OCI-LY1 (cell line): ENCODE measurements around the gene ATP8B1.

ENCODE experiments used
- CTCF ChIP-seq: fragments of 200-600 bp; sonication (generic), shearing (Covaris generic); IDR thresholded peaks from 2 replicates; pipeline ENCODE4 v1.5.1; 2017; ENCODE audit warnings: mild to moderate bottlenecking, antibody characterized with exemption, low read length, moderate library complexity, mixed read lengths
- EZH2 ChIP-seq: fragments of 200-600 bp; sonication (generic), shearing (Covaris generic); IDR thresholded peaks from 2 replicates; pipeline ENCODE4 v1.8.0; 2017; ENCODE audit warnings: borderline replicate concordance, mixed run types, mild to moderate bottlenecking, antibody characterized with exemption, low read length, moderate library complexity, mixed read lengths

- TF ChIP-seq CTCF (no peak), EZH2 (no peak)
Measured at GRCh38 chr18:57803103-57803969, at the start of gene ATP8B1.
